Activated CD8-positive, alpha-beta memory T cell treated with anti-CD3 and anti-CD28 coated beads for 1 hour (primary cell): ENCODE measurements around the gene OR52B6.
"Not testable (repeated sequence)": the region's sequence is repeated elsewhere in the genome, so short reads cannot be mapped to it uniquely, and the experiment has no call there.

Experiments used
- DNase-seq, 2 donors: peaks; one replicate each; pipeline ENCODE4 v3.0.0-alpha.2; 2020; ENCODE audit warnings: low read depth in 1 of 2; ENCODE audit errors: extremely low read depth in 1 of 2

Gene OR52B6

DNA sequence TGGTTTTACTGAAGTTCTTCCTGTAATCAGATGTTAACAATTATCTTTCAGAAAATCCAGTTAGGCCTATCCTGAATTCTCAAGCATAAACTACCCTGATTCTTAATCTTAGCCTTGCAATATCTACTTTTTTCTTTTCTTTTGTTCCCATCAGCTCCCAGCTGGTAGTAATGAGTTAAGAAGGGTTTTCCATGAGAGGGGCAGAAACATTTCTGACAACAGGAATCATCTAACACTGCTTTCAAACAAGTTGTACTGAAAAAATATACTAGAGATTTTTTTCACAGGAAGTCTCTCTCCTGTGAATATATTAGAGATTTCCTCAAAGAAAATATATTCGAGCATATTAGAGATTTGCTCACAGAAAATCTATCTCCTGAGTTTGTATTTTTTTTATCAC, 12.5 kb downstream of the OR52B6 start:
- DNase-seq = no peak

DNA sequence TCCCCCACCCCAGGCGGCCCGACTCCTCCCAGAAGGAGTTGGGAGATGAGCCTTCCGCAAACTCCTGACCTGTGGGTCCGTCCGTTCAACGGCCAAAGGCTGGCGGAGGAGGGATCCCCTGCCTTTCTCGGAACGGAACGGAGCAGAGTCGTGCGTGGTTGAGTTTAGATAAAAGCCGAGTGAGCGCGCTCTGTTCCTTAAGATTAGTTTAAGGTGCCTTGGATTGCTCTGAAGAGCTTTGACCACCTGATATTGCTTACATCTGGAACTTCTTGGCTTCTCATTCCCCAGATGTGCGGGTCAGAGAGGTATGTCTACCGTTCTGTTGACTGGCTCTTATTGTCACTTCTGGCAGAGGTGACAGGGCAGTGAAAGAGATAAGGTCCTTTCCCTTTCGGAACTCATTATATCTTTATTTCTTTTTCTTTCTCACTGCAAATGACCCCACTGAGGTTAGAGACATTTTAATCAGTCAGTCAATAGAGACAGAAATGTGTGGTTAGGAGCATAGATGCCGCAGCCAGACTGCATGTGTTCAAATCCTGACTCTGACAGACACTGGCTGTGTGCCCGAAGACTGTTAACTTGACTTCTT, 16.0 kb downstream of the OR52B6 start, which contains the start of gene TRIM6:
TSS of gene TRIM6 (plus strand) at position 31 of the 595 bp plus-strand sequence. CDS start at position 292, 261 bp downstream.
- no peak for DNase-seq

DNA sequence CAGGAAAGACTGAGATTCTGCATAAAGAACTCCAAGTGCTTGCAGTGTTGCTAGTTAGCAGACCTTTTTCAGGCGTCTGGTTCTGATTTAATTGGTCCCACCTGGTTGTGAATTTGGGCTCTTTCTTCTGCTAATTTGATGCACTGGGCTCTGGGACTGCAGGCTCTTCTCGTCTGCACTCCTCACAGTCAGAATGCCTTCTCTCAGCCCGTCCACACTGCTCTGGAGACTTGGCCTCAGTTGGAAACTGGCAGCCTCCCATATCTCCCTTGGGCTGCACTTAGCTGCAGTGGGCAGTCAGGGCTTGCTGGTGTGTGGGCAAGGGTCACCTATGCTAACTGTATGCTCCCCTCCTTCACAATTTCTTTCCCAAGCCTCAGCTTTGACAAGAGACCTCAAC, 17.3 kb downstream of the OR52B6 start:
- no peak for DNase-seq

DNA sequence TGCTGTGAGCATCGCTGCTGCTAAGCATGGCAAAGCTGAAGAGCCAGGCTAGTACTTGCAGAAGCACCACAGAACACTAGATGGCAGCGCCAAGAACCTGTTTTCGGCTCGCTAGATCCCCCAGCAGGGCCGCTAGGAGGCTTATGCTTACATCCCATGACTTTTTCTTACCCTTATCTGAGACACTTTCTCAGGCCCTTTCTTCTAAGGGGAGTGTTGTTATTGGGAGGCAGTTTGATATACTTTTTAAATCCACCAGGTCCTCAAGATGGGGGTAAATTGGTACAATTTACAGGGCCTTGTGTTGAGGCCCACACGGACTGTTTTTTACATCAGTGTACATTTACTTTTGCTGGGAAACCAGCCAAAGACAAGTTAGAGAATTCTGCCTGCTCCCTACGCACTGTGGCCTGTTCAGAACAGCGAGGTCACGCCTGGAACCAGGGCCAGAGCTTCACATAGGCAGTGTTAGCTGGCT, 19.7 kb downstream of the OR52B6 start:
- peak; percentile 10 to 34 for DNase-seq

DNA sequence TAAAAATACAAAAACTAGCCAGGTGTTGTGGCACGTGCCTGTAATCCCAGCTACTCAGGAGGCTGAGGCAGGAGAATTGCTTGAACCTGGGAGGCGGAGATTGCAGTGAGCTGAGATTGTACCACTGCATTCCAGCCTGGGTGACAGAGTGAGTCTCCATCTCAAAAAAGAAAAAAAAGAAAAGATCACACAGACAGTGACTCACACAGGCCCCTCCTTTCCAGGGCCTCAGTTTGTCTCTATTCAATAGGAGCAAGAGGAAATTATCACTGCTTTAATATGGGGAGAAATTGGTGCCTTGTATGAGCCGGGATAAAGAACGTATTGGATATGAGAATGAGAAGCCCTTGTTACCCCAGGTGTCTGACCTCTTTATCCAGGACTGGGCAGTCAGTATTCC, 22.1 kb downstream of the OR52B6 start:
- DNase-seq = not testable (repeated sequence)

DNA sequence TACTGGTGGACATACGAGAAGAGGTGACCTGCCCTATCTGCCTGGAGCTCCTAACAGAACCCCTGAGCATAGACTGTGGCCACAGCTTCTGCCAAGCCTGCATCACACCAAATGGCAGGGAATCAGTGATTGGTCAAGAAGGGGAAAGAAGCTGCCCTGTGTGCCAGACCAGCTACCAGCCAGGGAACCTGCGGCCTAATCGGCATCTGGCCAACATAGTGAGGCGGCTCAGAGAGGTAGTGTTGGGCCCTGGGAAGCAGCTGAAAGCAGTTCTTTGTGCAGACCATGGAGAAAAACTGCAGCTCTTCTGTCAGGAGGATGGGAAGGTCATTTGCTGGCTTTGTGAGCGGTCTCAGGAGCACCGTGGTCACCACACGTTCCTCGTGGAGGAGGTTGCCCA, 22.6 kb downstream of the OR52B6 start:
- DNase-seq = no peak

DNA sequence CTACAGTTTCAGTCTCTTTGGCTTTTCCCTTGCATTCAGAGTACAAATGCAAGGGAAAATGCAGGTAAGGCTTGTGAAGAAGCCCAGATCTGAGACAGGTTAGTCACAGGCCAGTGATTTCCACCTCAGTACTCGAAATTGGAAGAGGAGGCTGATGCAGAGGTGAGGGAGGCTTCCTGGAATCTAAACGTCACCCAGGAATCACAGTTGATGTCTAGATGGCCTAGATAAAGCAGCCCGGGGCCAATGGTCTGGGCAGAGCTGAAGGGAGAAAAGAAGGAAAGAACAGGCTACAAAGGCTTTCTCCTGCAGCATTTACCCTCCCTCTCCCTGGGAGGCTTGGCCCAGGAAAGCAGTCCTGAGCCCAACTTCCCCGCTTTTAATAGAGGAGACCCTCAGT, 24.2 kb downstream of the OR52B6 start:
- no peak for DNase-seq

DNA sequence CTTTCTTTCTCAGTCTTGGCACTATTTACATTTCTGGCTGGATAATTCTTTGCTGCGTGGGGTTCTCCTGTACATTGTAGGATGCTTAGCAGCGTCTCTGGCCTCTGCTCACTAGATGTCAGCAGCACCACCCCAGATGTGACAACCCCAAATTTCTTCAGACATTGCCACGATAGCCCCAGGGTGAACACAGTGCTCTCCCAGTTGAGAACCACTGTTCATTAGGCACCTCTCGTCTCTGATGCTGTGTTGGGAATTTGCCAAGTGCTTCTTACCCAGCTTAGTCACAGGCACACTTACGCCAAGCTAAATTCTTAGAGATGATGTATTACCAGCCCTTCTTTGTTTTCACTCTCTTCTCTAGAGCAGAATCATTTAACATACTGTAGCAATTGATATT, 25.2 kb downstream of the OR52B6 start:
- DNase-seq = no peak

DNA sequence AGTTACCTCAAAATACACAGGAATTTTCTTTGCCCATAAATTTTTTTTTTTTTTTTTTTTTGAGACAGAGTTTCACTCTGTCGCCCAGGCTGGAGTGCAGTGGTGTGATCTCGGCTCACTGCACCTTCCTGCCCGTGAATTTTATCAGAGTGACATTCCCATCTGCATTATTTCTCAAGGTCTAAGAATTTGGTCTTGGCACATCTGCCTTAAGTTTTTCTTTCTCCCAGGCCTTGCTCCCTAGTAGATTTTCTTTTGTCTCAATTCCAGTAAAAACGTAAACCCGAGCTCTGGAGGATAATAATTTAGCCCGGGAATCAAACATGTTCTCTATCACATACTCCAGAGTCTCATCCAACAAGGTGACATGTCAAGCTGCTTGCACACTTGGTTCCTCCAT, 28.1 kb downstream of the OR52B6 start:
- DNase-seq = no peak

DNA sequence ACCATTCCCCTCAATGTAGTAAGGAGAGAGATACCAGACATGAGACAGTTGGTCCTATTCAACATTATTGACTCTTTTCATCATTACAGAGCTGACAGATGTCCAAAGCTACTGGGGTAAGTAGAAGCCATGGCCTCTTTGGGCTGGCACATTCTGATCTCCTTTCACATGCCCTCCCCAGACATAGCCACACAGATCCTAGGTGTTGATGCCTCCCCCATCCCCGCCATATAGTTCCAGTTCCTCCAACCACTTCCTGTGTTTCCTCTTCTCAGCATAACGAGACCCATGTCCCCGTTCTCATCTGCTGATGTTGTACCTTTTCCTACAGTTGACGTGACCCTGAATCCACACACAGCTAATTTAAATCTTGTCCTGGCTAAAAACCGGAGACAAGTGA, 29.8 kb downstream of the OR52B6 start:
- DNase-seq = no peak

DNA sequence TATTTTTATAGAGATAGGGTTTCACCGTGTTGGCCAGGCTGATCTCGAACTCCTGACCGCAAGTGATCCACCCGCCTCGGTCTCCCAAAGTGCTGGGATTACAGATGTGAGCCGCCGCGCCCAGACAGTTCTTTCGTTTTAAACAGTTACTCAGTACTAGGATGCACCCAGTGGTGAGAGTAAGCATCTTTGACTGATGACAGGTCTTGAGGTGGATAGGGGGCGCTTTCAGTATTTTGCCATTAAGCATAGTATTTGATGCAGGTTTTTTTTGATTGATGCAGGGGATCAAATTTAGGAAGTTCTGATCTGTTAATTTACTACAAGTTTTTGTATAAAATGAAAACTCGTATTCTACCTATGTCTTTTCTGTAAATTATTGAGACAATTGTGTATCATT, 30.9 kb downstream of the OR52B6 start:
- DNase-seq = no peak

DNA sequence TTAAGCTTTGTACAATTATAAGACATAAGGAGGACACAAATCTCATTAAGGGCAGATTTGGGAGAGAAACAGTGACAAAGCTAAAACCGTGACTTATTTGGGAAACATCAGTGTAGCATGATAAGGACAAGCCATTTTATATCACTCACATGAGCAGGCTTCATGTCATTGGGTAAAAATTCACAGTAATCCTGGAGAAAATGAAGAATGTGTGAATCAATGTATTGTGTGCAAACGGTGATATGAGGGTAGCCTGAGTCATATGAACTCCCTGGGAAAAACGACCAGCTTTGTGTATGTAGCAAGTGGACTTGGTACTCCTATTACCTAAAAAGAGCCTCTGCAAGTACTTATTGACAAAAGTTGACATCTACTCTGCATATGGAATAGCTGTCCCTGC, 38.1 kb downstream of the OR52B6 start:
- DNase-seq = no peak

DNA sequence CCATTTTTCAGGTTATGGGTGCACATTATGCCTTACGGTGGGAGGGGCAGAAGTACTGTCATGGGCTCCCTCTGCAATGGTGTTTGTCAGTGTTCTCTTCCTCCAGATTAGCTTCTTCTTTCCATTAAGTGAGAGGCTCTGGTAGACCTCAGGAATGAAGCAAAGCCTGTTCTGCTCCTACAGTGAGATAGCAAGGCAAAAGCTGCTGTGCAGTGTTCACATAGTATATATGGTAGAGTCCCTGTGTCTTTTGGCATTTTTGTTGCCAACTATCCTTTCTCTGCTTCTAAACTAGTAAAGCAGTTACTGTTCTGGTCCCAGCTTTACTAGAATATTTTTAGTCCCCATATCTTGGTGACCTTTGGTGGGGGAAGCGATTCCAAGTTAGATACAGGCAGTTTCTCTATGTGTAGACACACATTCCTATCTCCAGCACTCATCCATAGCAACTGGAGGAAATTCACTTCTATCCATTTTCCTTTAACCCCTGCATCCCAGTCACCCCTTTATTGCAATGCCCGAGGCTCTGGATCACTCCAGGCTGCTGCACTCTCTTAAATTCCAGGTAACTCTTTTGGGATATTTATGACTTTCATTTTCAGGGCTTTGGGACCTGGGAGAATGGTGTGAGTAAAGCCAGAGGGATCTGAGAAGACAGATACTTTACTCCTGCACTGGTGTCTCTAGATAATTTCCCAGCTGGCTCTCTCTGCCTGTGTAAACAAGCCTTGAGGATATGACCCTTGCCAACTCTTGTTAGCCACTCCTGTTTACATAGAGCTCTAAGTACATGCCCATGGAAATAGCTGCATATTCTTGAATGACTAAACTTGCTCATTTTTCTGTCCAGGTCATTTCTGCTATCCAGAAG, 40.2 kb downstream of the OR52B6 start:
- no peak for DNase-seq

DNA sequence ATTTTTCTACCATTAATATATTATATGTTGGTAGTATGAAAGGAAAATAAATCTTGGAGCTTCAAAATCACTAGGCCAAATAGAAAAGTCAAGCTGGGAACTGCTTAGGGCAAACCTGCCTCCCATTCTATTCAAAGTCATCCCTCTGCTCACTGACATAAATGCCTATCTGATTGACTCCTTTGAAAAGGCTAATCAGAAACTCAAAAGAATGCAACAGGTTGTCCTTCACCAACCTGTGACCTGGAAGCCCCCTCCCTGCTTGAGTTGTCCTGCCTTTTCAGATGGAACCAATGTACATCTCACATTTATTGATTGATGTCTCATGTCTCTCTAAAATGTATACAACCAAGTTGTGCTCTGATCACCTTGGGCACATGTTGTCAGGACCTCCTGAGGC, 40.9 kb downstream of the OR52B6 start:
- DNase-seq = no peak

DNA sequence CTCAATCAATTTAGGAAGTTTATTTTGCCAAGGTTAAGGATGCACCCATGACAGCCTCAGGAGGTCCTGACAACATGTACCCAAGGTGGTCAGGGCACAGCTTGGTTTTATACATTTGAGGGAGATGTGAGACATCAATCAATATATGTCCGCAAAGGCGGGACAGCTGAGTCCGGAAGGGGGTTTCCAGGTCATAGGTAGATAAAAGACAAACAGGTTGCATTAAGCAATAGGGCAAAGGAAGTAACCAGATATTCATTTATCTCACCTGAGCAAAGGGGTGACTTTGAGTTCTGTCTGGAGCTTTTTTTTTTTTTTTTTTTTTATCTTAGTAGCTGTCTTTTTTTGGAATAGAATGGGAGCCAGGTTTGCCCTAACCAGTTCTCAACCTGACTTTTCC, 42.1 kb downstream of the OR52B6 start:
- no peak for DNase-seq

DNA sequence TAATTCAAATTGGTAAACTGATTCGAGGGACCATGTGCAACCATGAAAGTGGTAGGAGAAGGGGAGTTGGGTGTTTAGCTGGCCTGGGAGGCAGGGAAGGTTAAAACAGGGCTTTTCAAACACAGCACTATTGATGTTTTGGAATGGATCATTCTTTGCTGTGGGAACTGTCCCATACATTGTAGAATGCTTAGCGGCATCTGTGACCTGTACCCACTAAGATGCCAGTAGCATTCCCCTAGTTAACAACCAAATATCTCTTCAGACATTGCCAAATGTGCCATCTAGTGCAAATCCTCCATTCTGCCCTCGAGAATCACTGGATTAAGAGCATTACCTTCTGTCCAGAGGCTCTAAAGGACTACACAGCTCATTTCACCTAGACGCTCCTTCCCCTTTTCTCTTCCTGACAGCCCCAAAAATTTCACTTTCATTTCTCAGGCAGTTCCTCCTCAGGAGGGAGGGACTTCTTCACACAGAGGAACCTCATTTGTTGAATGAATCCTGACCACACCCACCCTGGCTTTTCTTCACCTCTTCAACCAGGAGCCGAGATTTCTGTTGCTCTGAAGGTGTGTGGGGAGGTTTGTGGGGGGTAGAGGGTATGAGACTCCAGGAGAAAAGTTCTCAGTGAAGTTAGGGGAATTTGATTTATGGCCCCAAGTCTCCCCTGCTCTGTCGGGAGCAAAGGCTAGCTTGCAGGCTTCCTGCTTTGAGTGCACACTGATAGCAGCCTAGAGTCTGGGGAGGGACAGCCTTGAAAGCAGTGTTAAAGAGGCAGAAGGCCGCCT, 44.0 kb downstream of the OR52B6 start, which contains the start of gene TRIM34:
TSS of gene TRIM34 (plus strand) at position 513 of the 791 bp plus-strand sequence. CDS start 7,331 bp downstream, outside the sequence.
- DNase-seq = peak; percentile 13 to 23

DNA sequence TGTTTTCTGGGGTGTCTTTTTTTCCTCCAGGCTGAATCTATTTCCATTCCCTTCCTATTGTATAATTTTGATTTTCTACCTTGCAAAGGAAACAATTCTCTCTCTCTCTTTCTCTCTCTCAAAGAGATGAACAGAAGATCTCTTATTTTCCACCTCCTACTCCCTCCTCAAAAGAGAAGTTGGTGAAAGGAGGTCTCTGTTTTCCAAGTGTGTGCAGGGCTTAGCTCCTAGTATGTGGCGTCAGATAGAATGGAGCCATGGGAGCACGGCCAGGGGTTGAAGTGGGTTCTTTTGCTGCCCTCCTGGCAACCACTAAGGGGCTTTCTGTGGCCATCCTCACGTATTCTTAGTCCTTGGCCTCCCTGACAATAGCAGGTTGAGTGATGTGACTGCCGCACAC, 44.6 kb downstream of the OR52B6 start:
- no peak for DNase-seq

DNA sequence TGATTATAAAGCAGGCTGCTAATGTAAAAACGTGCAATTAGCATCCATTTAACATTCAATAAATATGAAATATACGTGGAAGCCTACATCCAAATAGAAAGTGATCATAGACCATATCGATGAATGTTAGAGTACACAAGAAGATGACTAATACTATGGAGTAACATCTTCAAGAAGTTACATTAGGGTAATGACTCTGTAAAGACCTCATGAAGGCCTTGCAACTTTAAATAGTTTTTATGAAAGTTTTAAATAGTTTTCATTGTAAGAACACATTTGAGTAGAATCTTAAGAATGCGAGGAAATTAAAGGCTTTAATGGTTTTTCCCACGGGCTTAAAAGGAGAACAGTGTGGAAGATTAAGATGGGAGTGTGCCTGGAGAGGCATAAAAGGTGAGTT, 45.5 kb downstream of the OR52B6 start:
- no peak for DNase-seq

DNA sequence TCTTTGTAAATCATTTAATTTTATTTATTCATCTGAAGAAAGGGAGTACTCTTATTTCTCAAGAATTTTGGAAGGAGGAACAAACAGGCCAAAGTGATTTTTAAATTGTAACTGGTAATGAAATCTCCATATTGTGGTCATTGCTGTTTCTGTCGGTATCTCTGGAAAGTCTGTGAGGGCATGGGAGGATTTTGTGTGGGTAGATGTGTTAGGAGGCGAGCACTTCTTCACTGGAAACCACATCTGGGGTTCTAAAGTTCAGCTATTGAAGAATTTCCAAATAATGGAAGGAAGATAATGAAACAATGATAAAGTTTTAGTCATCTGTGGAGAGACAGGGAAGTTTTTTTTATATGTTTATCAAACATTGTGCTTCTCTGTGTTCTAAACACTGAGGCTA, 50.7 kb downstream of the OR52B6 start:
- DNase-seq = no peak
